Left ventricle myocardium inferior (tissue), 1 donor: ENCODE data around the gene STK38. TPM values are rescaled to one million over a fixed set of nuclear protein-coding genes. Genes with fewer than 3 reads are reported as not detected.

ENCODE experiments used
- DNase-seq: peaks from one replicate; pipeline ENCODE4 v3.0.0-alpha.2; 2020
- H3K27ac ChIP-seq: fragments of 200-600 bp; replicated peaks from 2 replicates; pipeline ENCODE4 v1.8.0; 2021
- H3K27me3 ChIP-seq: fragments of 200-600 bp; 2 replicates; pipeline ENCODE4 v1.8.0; 2021; ENCODE audit warnings: low read depth
- H3K36me3 ChIP-seq: fragments of 200-600 bp; 2 replicates; pipeline ENCODE4 v1.8.0; 2021
- H3K4me1 ChIP-seq: fragments of 200-600 bp; 2 replicates; pipeline ENCODE4 v1.8.0; 2021
- H3K4me3 ChIP-seq: fragments of 200-600 bp; 2 replicates; pipeline ENCODE4 v1.8.0; 2021; ENCODE audit warnings: mild to moderate bottlenecking, moderate library complexity
- H3K9me3 ChIP-seq: fragments of 200-600 bp; replicated peaks from 2 replicates; pipeline ENCODE4 v1.8.0; 2021
- CTCF ChIP-seq: fragments of 200-600 bp; IDR thresholded peaks from 2 replicates; pipeline ENCODE4 v1.8.0; 2021; ENCODE audit warnings: antibody characterized with exemption, mild to moderate bottlenecking, borderline replicate concordance
- intact Hi-C: fragments of 100-400 bp; cut with micrococcal nuclease; formaldehyde crosslinking; loops from one replicate; pipeline ENCODE4 v1.11.0; 2022
- total RNA-seq: library from RNA; stranded (reverse); fragmentation: NEBNext Ultra II Directional; extraction: Animal tissue kit (Norgen Biotek cat#: 25700); gene quantifications from one replicate; pipeline ENCODE4 v1.2.1, GENCODE V29; 2021
- donor health status: DM: no; HTN: yes; CAD: no; lungs with severe emphysema.

The STK38 gene
- total RNA-seq, 1 donor from 2014 or later, result 25.5 TPM

GRCh38 chr6:36560822-36561221 lies 13.5 kb upstream of the STK38 start:
- H3K9me3 ChIP-seq, result no peaks in the 10 kb centered on the region
- no peak overlapping the region for H3K27ac ChIP-seq
- H3K4me1 ChIP-seq, result no peaks in the 10 kb centered on the region
- intact Hi-C loops, result no loop called here
- DNase-seq, result no peak
- no peaks in the 10 kb centered on the region for H3K27me3 ChIP-seq
- H3K36me3 ChIP-seq, result no peaks in the 10 kb centered on the region
- TF ChIP-seq CTCF, result no peak
- no peak overlapping the region for H3K4me3 ChIP-seq

GRCh38 chr6:36559011-36559793 lies 11.9 kb upstream of the STK38 start:
- Histone ChIP-seq H3K4me3 (no peak overlapping the region), H3K36me3 (no peaks in the 10 kb centered on the region), H3K9me3 (no peaks in the 10 kb centered on the region), H3K4me1 (peaks cover 7% of the 10 kb centered on the region), H3K27ac (no peak overlapping the region), H3K27me3 (no peaks in the 10 kb centered on the region)
- intact Hi-C loops, result no loop called here
- DNase-seq, result no peak
- no peak for TF ChIP-seq CTCF

- no peak for DNase-seq
- no peaks in the 10 kb centered on the region for H3K27me3 ChIP-seq
- peaks cover 7% of the 10 kb centered on the region for H3K4me1 ChIP-seq
- no peak overlapping the region for H3K27ac ChIP-seq
- TF ChIP-seq CTCF, result no peak
- intact Hi-C loops, result no loop called here
- no peaks in the 10 kb centered on the region for H3K36me3 ChIP-seq
- no peaks in the 10 kb centered on the region for H3K9me3 ChIP-seq
- H3K4me3 ChIP-seq, result no peak overlapping the region
Observed at GRCh38 chr6:36556281-36556680, 9.0 kb upstream of the STK38 start.

- DNase-seq, result no peak
Observed at GRCh38 chr6:36555750-36556252, 8.5 kb upstream of the STK38 start.

GRCh38 chr6:36550473-36551000 lies 3.3 kb upstream of the STK38 start:
- no peak for DNase-seq

More at GRCh38 chr6:36555750-36556252, 8.5 kb upstream of the STK38 start:
- Histone ChIP-seq H3K36me3 (no peaks in the 10 kb centered on the region), H3K4me1 (peaks cover 7% of the 10 kb centered on the region), H3K27ac (no peak overlapping the region), H3K9me3 (no peaks in the 10 kb centered on the region), H3K4me3 (no peak overlapping the region), H3K27me3 (no peaks in the 10 kb centered on the region)
- intact Hi-C loops, result no loop called here
- no peak for TF ChIP-seq CTCF

More at GRCh38 chr6:36550473-36551000, 3.3 kb upstream of the STK38 start:
- H3K4me1 ChIP-seq, result peaks cover 30% of the 10 kb centered on the region
- no peak overlapping the region for H3K27ac ChIP-seq
- no peaks in the 10 kb centered on the region for H3K9me3 ChIP-seq
- intact Hi-C loops, result no loop called here
- no peaks in the 10 kb centered on the region for H3K27me3 ChIP-seq
- H3K36me3 ChIP-seq, result no peaks in the 10 kb centered on the region
- TF ChIP-seq CTCF, result no peak
- H3K4me3 ChIP-seq, result no peak overlapping the region
